SK-N-SH treated with all-trans-retinoic acid at 6 μM for 48 hours (cell line): ENCODE data around the gene ATP8A2.

Experiments
- CSDC2 ChIP-seq: fragments of 250-450 bp; sonication (Bioruptor Pico); IDR thresholded peaks from 2 replicates; pipeline ENCODE4 v1.5.0; 2020; ENCODE audit warnings: mild to moderate bottlenecking, moderate library complexity
- TF ChIP-seq, protein P1 (sequence below): fragments of 250-450 bp; sonication (Bioruptor Pico); IDR thresholded peaks from 2 replicates; pipeline ENCODE4 v1.8.0; 2020; ENCODE audit warnings: mild to moderate bottlenecking, moderate library complexity, borderline replicate concordance

DNA sequence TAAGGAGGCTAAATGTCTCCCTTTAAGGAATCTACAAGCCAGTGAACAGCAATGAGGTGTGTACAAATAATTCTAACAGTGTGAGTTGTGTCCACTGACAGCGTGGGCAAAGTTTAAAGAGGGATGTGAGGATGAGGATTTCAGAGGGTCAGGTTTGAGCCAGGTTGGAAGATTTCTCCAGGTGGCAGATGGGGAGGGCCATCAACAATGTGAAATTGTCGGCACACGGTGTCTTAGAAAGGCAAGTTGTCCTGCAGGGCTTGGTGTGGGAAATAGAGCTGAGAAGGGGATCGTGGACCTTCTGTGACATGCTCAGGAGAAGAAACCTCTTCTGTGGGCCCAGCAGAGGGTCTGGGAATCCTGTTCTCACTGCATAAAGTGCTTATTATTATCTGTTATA is 52.1 kb downstream of the ATP8A2 start:
- no peak for TF ChIP-seq CSDC2 (CRISPR knock-in tag)
- TF ChIP-seq, protein P1, sequence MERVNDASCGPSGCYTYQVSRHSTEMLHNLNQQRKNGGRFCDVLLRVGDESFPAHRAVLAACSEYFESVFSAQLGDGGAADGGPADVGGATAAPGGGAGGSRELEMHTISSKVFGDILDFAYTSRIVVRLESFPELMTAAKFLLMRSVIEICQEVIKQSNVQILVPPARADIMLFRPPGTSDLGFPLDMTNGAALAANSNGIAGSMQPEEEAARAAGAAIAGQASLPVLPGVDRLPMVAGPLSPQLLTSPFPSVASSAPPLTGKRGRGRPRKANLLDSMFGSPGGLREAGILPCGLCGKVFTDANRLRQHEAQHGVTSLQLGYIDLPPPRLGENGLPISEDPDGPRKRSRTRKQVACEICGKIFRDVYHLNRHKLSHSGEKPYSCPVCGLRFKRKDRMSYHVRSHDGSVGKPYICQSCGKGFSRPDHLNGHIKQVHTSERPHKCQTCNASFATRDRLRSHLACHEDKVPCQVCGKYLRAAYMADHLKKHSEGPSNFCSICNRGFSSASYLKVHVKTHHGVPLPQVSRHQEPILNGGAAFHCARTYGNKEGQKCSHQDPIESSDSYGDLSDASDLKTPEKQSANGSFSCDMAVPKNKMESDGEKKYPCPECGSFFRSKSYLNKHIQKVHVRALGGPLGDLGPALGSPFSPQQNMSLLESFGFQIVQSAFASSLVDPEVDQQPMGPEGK (CRISPR knock-in tag), result no peak
